Adrenal gland (tissue), 5 donors: ENCODE data around the gene ARIH2.

ENCODE experiments used
- POLR2A ChIP-seq, 2 donors: fragments of 450-650 bp; IDR thresholded peaks; one replicate each; pipeline ENCODE4 v1.6.1; 2017; ENCODE audit warnings: antibody characterized with exemption in 2 of 2, mild to moderate bottlenecking in 2 of 2, moderate library complexity in 1 of 2
- TF ChIP-seq, protein P1 (sequence below), 6 experiments: fragments of 450-650 bp in 4 of 6; fragments of 200-600 bp in 2 of 6; sonication (generic) in 1 of 6; IDR thresholded peaks; 1 replicate in 5 of 6; 2 replicates in 1 of 6; pipeline versions ENCODE4 v1.5.1 to v1.8.0; 2016 to 2021; ENCODE audit warnings: antibody characterized with exemption in 6 of 6, mild to moderate bottlenecking in 2 of 6, moderate library complexity in 1 of 6
- donor health status: DM: no; HTN: no; CAD: no.

- TF ChIP-seq, protein P1, sequence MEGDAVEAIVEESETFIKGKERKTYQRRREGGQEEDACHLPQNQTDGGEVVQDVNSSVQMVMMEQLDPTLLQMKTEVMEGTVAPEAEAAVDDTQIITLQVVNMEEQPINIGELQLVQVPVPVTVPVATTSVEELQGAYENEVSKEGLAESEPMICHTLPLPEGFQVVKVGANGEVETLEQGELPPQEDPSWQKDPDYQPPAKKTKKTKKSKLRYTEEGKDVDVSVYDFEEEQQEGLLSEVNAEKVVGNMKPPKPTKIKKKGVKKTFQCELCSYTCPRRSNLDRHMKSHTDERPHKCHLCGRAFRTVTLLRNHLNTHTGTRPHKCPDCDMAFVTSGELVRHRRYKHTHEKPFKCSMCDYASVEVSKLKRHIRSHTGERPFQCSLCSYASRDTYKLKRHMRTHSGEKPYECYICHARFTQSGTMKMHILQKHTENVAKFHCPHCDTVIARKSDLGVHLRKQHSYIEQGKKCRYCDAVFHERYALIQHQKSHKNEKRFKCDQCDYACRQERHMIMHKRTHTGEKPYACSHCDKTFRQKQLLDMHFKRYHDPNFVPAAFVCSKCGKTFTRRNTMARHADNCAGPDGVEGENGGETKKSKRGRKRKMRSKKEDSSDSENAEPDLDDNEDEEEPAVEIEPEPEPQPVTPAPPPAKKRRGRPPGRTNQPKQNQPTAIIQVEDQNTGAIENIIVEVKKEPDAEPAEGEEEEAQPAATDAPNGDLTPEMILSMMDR (IDR thresholded peaks at IDR 0.05), result no peak
- no peak for TF ChIP-seq POLR2A (IDR thresholded peaks at IDR 0.05)
Observed at GRCh38 chr3:48931944-48932580, 13.4 kb downstream of the ARIH2 start.
